ENCODE results near the gene TKFC. TPM values are rescaled to one million over a fixed set of nuclear protein-coding genes. Genes with fewer than 3 reads are reported as not detected.

The TKFC gene
- total RNA-seq, 2 experiments from 2014 or later, result 15.8 to 16.1 TPM

Other genes starting within 250 kb of the TKFC start
- 100 to 1,000 TPM; 318 to 324 TPM for gene CD5, start 230.7 kb upstream of the TKFC start, total RNA-seq
- gene VPS37C, start 171.8 kb upstream of the TKFC start, total RNA-seq, result 1 to 10 TPM; 2.1 to 2.2 TPM
- not detected for gene PGA3, start 129.7 kb upstream of the TKFC start, total RNA-seq
- gene PGA4, start 110.9 kb upstream of the TKFC start, total RNA-seq, result not detected
- not detected for gene PGA5, start 92.1 kb upstream of the TKFC start, total RNA-seq
- gene VWCE, start 37.9 kb upstream of the TKFC start, total RNA-seq, result 1 to 10 TPM; 1.4 to 1.5 TPM
- 100 to 1,000 TPM; 196 to 201 TPM for gene DDB1, start 123 bp upstream of the TKFC start, total RNA-seq
- 10 to 100 TPM; 23.1 to 28.1 TPM for gene CYB561A3, start 28.7 kb downstream of the TKFC start, total RNA-seq
- gene TMEM138, start 29.1 kb downstream of the TKFC start, total RNA-seq, result 10 to 100 TPM; 60.7 to 62.5 TPM
- 1 to 10 TPM; 3.6 to 4.8 TPM for gene TMEM216, start 59.4 kb downstream of the TKFC start, total RNA-seq
- gene CPSF7, start 96.7 kb downstream of the TKFC start, total RNA-seq, result 100 to 1,000 TPM; 106 to 111 TPM
- 10 to 100 TPM; 31.4 to 33.0 TPM for gene SDHAF2, start 96.9 kb downstream of the TKFC start, total RNA-seq
- gene LRRC10B, start 175.5 kb downstream of the TKFC start, total RNA-seq, result not detected
- not detected for gene SYT7, start 247.8 kb downstream of the TKFC start, total RNA-seq

Data from CD8-positive, alpha-beta T cell (primary cell).